D721Med (cell line): ENCODE results near the gene JUP.

Source experiments
- DNase-seq: peaks from one replicate; pipeline ENCODE4 v3.0.0; 2011; ENCODE audit warnings: low spot score; ENCODE audit not compliant: insufficient read length
- FAIRE-seq: peaks from 2 replicates; lab custom pipeline; 2011; peaks lifted over from hg19 to GRCh38; lab: Jason Lieb, UNC
- CTCF ChIP-seq: IDR thresholded peaks from 2 replicates; pipeline ENCODE4 v1.5.1; 2012; ENCODE audit warnings: mild to moderate bottlenecking, control low read depth; ENCODE audit not compliant: insufficient read depth; ENCODE audit errors: missing control alignments

JUP gene

GRCh38 chr17:41823141-41823524, 36.6 kb upstream of the JUP start:
- DNase-seq (no peak), FAIRE-seq (no peak)
- TF ChIP-seq CTCF, result no peak

- DNase-seq (no peak), FAIRE-seq (no peak)
- TF ChIP-seq CTCF, result no peak
Observed at GRCh38 chr17:41822216-41823140, 36.0 kb upstream of the JUP start.

- TF ChIP-seq CTCF, result no peak
- DNase-seq, result no peak
- no peak for FAIRE-seq
Observed at GRCh38 chr17:41821776-41822175, 35.3 kb upstream of the JUP start.

GRCh38 chr17:41818024-41818423, 31.5 kb upstream of the JUP start:
- TF ChIP-seq CTCF, result no peak
- FAIRE-seq (no peak), DNase-seq (no peak)

- DNase-seq (no peak), FAIRE-seq (no peak)
- TF ChIP-seq CTCF, result no peak
Observed at GRCh38 chr17:41816637-41817320, 30.3 kb upstream of the JUP start.

- DNase-seq (no peak), FAIRE-seq (no peak)
- no peak for TF ChIP-seq CTCF
Observed at GRCh38 chr17:41814195-41814594, 27.7 kb upstream of the JUP start.
